HG03159 (cell line): Measurements from ENCODE around the gene SND1.

Experiments used
- ATAC-seq: cut with Tn5 transposase; IDR thresholded peaks from one replicate; pipeline ENCODE4 v1.9.1; 2021; ENCODE audit warnings: mild to moderate bottlenecking, moderate library complexity; ENCODE audit not compliant: unreplicated experiment

The SND1 gene

GRCh38 chr7:127884066-127884559 lies 232.1 kb downstream of the SND1 start:
- ATAC-seq: no peak

- ATAC-seq: no peak
These were observed 233.3 kb downstream of the SND1 start for GRCh38 chr7:127885222-127885772.

GRCh38 chr7:127885843-127886242 lies 233.8 kb downstream of the SND1 start:
- no peak for ATAC-seq

GRCh38 chr7:127886248-127886647 lies 234.3 kb downstream of the SND1 start:
- no peak for ATAC-seq

- ATAC-seq: no peak
These were observed 235.1 kb downstream of the SND1 start for GRCh38 chr7:127887096-127887495.

- ATAC-seq: no peak
These were observed 235.6 kb downstream of the SND1 start for GRCh38 chr7:127887631-127888030.

GRCh38 chr7:127888411-127888810 lies 236.4 kb downstream of the SND1 start:
- no peak for ATAC-seq

- no peak for ATAC-seq
These were observed 236.8 kb downstream of the SND1 start for GRCh38 chr7:127888825-127889224.

GRCh38 chr7:127889677-127890076 lies 237.7 kb downstream of the SND1 start:
- no peak for ATAC-seq

- no peak for ATAC-seq
These were observed 238.7 kb downstream of the SND1 start for GRCh38 chr7:127890726-127891125.

- no peak for ATAC-seq
These were observed 239.2 kb downstream of the SND1 start for GRCh38 chr7:127891144-127891543.

- ATAC-seq: no peak
These were observed 240.0 kb downstream of the SND1 start for GRCh38 chr7:127891854-127892438.

- no peak for ATAC-seq
These were observed 240.7 kb downstream of the SND1 start for GRCh38 chr7:127892488-127893314.

GRCh38 chr7:127893547-127893946 lies 241.6 kb downstream of the SND1 start:
- no peak for ATAC-seq

GRCh38 chr7:127894588-127894987 lies 242.6 kb downstream of the SND1 start:
- ATAC-seq: no peak

GRCh38 chr7:127895360-127895759 lies 243.4 kb downstream of the SND1 start:
- ATAC-seq: no peak

GRCh38 chr7:127895814-127896280 lies 243.9 kb downstream of the SND1 start:
- no peak for ATAC-seq

GRCh38 chr7:127896659-127897058 lies 244.7 kb downstream of the SND1 start:
- no peak for ATAC-seq

- peak; percentile 43 for ATAC-seq
These were observed 245.9 kb downstream of the SND1 start for GRCh38 chr7:127897704-127898454.

GRCh38 chr7:127899411-127899810 lies 247.4 kb downstream of the SND1 start:
- no peak for ATAC-seq

GRCh38 chr7:127900141-127900540 lies 248.1 kb downstream of the SND1 start:
- ATAC-seq: no peak
